Large intestine (tissue), 3 donors: ENCODE measurements around the gene GLB1L2. TPM values are rescaled to one million over a fixed set of nuclear protein-coding genes. Genes with fewer than 3 reads are reported as not detected.
"Not testable (repeated sequence)": the region's sequence is repeated elsewhere in the genome, so short reads cannot be mapped to it uniquely, and the experiment has no call there.

Experiments used
- DNase-seq, 2 donors: peaks; one replicate each; pipeline versions ENCODE4 v3.0.0 to v3.0.0-alpha.2; 2013
- H3K27ac ChIP-seq: one replicate; pipeline ENCODE4 v1.5.1; 2013; ENCODE audit warnings: low read length
- H3K27me3 ChIP-seq: 2 replicates; pipeline ENCODE4 v1.6.1; 2013; ENCODE audit warnings: low read length; ENCODE audit not compliant: control insufficient read depth, insufficient read depth
- H3K36me3 ChIP-seq: 2 replicates; pipeline ENCODE4 v1.6.1; 2013; ENCODE audit warnings: low read length; ENCODE audit not compliant: control insufficient read depth, insufficient read depth
- H3K4me1 ChIP-seq: one replicate; pipeline ENCODE4 v1.6.1; 2013; ENCODE audit warnings: low read length; ENCODE audit not compliant: control insufficient read depth, insufficient read depth
- H3K4me3 ChIP-seq: one replicate; pipeline ENCODE4 v1.5.1; 2013; ENCODE audit warnings: low read length
- H3K9me3 ChIP-seq: one replicate; pipeline ENCODE4 v1.6.1; 2013; ENCODE audit warnings: mild to moderate bottlenecking, low read depth, low read length, moderate library complexity; ENCODE audit not compliant: control insufficient read depth
- WGBS: methylation state at CpG from one replicate; pipeline ENCODE4 v1.1.5; 2013; ENCODE audit warnings: low lambda C conversion rate; ENCODE audit not compliant: insufficient coverage; 5-methylcytosine and 5-hydroxymethylcytosine counted together
- polyA plus RNA-seq: library from polyadenylated mRNA; unstranded; fragments of 120-200 nt; gene quantifications from one replicate; pipeline ENCODE4 v1.2.1, GENCODE V29; 2013

Gene GLB1L2
- polyA plus RNA-seq, 1 donor, result 6.7 TPM

DNA sequence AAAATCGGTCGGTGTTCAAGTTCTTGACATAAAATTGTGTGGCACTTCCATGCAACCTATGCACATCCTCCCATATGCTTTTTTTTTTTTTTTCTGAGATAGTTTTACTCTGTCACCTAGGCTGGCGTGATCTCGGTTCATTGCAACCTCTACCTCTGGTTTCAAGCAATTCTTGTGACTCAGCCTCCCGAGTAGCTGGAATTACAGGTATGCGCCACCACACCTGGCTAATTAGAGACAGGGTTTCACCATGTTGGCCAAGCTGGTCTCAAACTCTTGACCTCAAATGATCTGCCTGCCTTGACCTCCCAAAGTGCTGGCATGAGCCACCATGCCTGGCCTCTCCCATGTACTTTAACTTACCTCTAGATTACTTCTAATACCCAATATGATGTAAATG is 40.6 kb upstream of the GLB1L2 start:
- Histone ChIP-seq H3K27me3 (peaks cover 12% of the 10 kb centered on the region), H3K27ac (no peak overlapping the region), H3K4me3 (no peak overlapping the region), H3K36me3 (no peaks in the 10 kb centered on the region), H3K4me1 (no peaks in the 10 kb centered on the region), H3K9me3 (no peaks in the 10 kb centered on the region)
- DNase-seq, result no peak
- 100% methylated on average over 2 of the region's 6 CpGs for WGBS

DNA sequence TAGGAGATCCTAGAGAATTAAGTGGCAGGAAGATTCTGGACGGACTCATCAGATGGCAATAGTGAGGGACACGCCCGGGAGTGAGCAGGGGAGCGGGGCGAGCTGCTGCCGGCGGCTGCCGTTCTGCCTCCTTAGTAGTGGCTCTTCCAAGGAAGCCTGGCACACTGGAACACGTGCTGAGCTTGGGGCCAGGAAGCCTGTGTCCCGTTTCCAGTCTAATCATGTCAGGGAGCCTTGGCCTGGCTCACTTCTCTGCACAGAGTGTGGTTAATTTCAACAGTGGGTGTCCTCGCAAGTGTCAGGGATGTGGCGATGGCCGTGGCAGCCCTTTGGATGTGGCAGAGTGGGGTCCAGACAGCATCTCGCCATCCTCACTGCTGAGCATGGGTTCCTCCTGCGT is 39.1 kb upstream of the GLB1L2 start:
- no peaks in the 10 kb centered on the region for H3K9me3 ChIP-seq
- H3K27ac ChIP-seq, result no peak overlapping the region
- H3K4me1 ChIP-seq, result no peaks in the 10 kb centered on the region
- no peak for DNase-seq
- no peaks in the 10 kb centered on the region for H3K36me3 ChIP-seq
- H3K27me3 ChIP-seq, result peaks cover 12% of the 10 kb centered on the region
- no peak overlapping the region for H3K4me3 ChIP-seq
- no CpG with 5 or more reads among the region's 15 CpGs for WGBS

DNA sequence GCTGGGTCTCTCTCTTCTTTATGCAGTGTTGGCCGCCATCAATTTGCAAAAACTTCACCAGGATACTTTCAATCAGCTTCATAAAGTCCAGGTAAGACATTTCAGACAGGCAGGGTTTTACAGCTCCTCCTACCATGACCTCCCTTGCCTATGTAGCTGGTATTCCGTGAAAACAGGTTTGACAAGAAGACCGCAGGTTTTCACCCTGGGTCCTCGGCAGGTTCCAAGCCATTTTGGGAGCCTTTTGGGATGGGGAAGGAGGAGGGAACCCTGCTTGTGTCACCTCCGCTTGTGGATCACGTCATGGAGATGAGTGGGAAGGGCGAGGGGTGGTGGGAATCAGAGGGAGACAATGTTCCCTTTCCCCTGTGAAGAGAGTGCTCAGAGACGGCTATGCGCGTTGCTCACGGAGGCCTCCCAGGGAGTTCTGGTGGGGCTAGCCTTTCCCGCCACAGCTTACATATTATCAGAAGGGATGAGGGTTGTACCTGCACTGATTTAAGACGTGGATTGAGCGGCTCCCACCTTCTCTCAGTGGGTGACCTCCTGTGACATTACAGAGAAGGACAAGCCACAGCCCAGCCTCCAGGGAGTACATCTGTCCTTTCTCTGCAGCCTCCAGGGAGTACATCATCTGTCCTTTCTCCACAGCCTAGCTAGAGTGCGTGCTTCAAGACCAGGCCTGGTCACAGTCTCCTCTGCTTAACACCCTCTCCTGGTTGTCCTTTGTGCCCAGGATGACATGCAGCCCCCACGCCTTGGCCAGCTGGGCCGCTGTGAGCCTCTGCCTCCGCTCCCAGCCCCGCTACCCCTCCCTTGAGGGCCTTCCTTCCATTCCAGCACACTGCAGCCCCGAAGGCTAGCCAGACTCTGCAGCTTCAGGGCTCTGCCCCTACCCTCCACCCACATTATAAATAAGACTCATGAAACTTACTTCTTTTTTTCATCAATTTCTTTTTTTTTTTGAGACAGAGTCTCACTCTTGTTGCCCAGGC is 38.4 kb upstream of the GLB1L2 start:
- H3K27me3 ChIP-seq, result peaks cover 9% of the 10 kb centered on the region
- DNase-seq, result no peak
- no peaks in the 10 kb centered on the region for H3K36me3 ChIP-seq
- 100% methylated on average over 1 of the region's 20 CpGs for WGBS
- H3K4me3 ChIP-seq, result no peak overlapping the region
- no peaks in the 10 kb centered on the region for H3K4me1 ChIP-seq
- H3K27ac ChIP-seq, result no peak overlapping the region
- H3K9me3 ChIP-seq, result no peaks in the 10 kb centered on the region

DNA sequence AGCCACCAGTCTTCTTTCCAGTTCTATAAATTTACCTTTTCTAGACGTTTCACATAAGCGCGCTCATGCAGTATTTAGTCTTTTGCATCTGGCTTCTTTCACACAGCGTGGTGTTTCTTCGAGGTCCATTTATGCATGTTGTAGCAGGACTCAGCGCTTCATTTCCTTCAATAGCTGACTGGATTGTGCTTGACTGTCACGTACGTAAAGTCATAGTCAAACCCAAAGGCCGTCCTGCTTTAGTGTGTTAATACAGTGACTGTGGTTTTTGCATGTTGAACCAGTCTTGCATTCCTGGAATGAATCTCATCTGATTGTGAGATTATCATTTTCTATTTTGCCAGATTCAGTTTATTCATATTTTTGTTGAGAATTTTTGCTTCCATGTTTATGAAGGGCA is 37.1 kb upstream of the GLB1L2 start:
- no peak for DNase-seq
- no peak overlapping the region for H3K27ac ChIP-seq
- no peaks in the 10 kb centered on the region for H3K9me3 ChIP-seq
- H3K27me3 ChIP-seq, result peaks cover 8% of the 10 kb centered on the region
- no peaks in the 10 kb centered on the region for H3K36me3 ChIP-seq
- H3K4me1 ChIP-seq, result no peaks in the 10 kb centered on the region
- H3K4me3 ChIP-seq, result no peak overlapping the region
- no CpG with 5 or more reads among the region's 9 CpGs for WGBS

DNA sequence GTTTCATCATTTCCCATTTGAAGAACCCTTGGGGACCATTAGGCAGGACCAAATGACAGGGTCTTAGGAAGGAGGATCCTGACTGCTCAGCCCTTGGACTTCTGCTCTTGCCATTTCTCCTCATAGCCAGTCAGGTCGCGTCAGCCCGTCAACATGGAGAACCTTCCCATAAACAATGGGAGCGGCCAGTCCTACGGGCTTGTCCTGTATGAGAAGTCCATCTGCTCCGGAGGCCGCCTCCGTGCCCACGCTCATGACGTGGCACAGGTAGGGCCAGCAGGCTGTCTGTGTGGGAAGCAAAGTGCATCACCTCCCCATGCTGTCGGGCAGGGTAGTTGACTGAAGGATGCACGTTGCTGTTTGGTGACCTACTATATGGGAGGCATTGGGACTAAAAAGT is 19.6 kb upstream of the GLB1L2 start:
- H3K27me3 ChIP-seq, result peaks cover 9% of the 10 kb centered on the region

DNA sequence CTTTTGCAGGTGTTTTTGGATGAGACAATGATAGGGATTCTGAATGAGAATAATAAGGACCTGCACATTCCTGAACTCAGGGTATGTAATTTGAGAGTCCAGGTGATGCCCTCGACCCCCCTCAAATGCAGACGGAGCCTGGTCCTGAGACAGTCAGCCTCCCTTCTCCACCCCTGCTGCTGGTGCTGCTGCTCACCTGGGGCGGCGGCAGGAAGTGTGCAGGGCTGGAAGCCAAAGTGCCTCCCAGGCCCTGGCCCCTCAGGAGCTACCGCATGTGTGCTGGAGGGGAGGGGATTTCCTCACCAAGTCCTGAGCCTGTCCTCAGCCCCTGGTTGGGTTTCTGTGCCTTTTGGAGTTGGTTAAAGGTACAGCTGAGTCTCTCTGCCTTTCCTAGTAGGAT is 19.0 kb upstream of the GLB1L2 start:
- DNase-seq, result no peak
- no CpG with 5 or more reads among the region's 5 CpGs for WGBS
- no peak overlapping the region for H3K27ac ChIP-seq

More for the DNA sequence above, 19.6 kb upstream of the GLB1L2 start:
- Histone ChIP-seq H3K36me3 (no peaks in the 10 kb centered on the region), H3K4me3 (no peak overlapping the region), H3K9me3 (peaks cover 3% of the 10 kb centered on the region), H3K4me1 (no peaks in the 10 kb centered on the region), H3K27ac (no peak overlapping the region)
- WGBS, result no CpG with 5 or more reads among the region's 12 CpGs
- no peak for DNase-seq

DNA sequence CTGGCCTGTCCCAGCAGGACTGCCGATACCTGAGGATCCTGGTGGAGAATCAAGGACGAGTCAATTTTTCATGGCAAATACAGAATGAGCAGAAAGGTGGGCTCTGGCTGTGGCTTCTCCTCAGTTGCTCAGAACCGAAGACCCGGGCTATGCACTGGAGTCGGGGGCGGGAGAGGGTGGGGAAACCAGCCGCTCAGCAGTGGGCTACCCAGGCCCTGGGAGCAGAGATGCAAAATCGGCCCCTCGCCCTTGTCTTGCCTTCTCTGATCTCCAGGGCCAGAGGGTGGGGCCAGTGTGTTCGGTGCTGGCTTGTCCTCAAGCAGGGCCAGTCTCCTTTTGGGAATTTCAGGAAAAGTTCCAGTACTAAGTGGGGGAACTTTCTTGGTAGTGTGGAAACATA is 18.4 kb upstream of the GLB1L2 start:
- no peaks in the 10 kb centered on the region for H3K4me1 ChIP-seq
- H3K27me3 ChIP-seq, result peaks cover 7% of the 10 kb centered on the region
- no peaks in the 10 kb centered on the region for H3K36me3 ChIP-seq
- no peak for DNase-seq
- H3K9me3 ChIP-seq, result no peaks in the 10 kb centered on the region
- H3K4me3 ChIP-seq, result no peak overlapping the region
- H3K27ac ChIP-seq, result no peak overlapping the region
- no CpG with 5 or more reads among the region's 10 CpGs for WGBS

More for the DNA sequence above, 19.0 kb upstream of the GLB1L2 start:
- Histone ChIP-seq H3K4me3 (no peak overlapping the region), H3K9me3 (peaks cover 3% of the 10 kb centered on the region), H3K4me1 (no peaks in the 10 kb centered on the region), H3K36me3 (no peaks in the 10 kb centered on the region), H3K27me3 (peaks cover 7% of the 10 kb centered on the region)

DNA sequence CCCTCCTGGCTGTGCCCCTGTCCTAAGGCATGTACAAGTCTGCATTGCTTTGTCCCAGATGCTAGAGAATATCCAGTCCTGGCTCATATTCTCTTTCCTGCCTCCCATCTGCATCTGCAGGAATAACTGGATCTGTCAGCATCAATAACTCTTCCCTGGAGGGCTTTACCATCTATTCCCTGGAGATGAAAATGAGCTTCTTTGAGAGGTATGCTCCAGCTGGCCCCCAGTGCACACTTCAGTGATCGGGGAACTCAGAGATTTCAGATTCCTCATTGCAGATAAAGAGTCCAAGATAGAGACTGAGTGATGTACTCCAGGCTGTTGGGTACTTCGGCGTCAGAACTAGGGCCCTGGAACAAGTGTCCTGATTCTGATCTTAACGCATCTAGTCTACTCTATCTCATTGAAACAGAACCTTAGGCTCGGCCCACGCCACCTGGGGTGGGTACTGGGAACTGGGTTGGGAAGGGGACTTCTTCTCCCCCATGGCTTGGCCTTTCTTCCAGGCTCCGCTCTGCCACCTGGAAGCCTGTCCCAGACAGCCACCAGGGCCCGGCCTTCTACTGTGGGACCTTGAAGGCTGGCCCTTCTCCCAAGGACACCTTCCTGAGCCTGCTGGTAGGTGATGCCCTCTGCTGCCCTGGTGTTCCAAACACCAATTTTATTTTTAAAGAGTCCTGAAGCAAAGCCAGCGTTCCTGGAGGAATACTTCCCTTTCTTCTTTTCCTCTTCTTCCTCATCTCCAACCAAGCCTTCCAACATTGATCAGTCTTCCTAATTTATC is 17.8 kb upstream of the GLB1L2 start:
- no peak for DNase-seq
- 100% methylated on average over 1 of the region's 9 CpGs for WGBS
- Histone ChIP-seq H3K27ac (no peak overlapping the region), H3K9me3 (no peaks in the 10 kb centered on the region), H3K4me3 (no peak overlapping the region), H3K4me1 (no peaks in the 10 kb centered on the region), H3K27me3 (peaks cover 7% of the 10 kb centered on the region), H3K36me3 (no peaks in the 10 kb centered on the region)

DNA sequence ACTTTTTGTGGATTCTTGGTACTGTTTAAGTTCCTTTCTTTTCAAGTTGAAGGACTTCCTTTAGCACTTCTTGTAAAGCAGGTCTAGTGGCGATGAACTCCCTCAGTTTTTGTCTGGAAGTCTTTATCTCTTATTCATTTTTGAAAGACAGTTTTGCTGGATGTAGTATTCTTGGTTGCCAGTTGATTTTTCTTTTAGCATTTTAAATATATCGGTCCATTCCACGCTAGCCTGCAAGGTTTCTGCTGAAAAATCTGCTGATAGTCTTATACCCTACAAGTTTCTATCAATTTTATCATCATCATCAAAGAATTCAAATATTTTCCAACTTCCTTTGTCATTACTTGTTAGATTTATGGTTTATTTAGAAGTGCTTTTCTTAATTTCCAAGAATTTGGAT is 14.7 kb upstream of the GLB1L2 start:
- 100% methylated on average over 3 of the region's 3 CpGs for WGBS

DNA sequence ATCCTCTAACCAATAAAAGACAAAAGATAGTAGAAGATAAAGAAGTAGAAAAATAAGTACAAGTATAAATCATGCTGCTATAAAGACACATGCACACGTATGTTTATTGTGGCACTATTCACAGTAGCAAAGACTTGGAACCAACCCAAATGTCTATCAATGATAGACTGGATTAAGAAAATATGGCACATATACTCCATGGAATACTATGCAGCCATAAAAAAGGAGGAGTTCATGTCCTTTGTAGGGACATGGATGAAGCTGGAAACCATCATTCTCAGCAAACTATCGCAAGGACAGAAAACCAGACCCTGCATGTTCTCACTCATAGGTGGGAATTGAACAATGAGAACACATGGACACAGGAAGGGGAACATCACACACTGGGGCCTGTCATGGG is 10.4 kb upstream of the GLB1L2 start:
- not testable (repeated sequence) for H3K4me1 ChIP-seq, H3K4me3 ChIP-seq, H3K36me3 ChIP-seq, H3K27ac ChIP-seq, H3K9me3 ChIP-seq, DNase-seq, H3K27me3 ChIP-seq
- no CpG with 5 or more reads among the region's 2 CpGs for WGBS

More for the DNA sequence above, 14.7 kb upstream of the GLB1L2 start:
- Histone ChIP-seq H3K4me1 (no peaks in the 10 kb centered on the region), H3K4me3 (no peak overlapping the region), H3K27ac (no peak overlapping the region), H3K36me3 (no peaks in the 10 kb centered on the region), H3K9me3 (peaks cover 4% of the 10 kb centered on the region), H3K27me3 (peaks cover 5% of the 10 kb centered on the region)
- no peak for DNase-seq
